ENCODE measurements around the gene JMJD7.

JMJD7 gene

DNA sequence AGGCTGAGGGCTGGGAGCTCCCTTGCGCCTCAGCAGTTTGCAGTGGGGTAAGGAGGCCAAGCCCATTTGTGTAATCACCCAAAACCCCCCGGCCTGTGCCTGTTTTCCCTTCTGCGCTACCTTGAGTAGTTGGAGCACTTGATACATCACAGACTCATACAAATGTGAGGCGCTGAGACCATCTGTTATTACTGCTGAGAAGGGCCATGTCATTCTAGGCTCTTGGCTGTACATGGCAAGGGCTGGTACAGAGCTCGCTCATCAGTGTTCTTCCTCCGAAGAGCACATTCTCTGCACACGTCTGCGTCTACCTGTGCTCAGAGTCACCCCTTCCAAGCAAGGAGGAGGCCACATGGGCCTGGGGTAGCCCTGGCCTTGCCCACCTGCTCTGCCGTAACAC is 20.1 kb downstream of the JMJD7 start:
- no peak for DNase-seq

- no peak for DNase-seq
Observed at GRCh38 chr15:41848631-41849030, 20.7 kb downstream of the JMJD7 start.

GRCh38 chr15:41849204-41849603 is 21.3 kb downstream of the JMJD7 start:
- DNase-seq: no peak

DNA sequence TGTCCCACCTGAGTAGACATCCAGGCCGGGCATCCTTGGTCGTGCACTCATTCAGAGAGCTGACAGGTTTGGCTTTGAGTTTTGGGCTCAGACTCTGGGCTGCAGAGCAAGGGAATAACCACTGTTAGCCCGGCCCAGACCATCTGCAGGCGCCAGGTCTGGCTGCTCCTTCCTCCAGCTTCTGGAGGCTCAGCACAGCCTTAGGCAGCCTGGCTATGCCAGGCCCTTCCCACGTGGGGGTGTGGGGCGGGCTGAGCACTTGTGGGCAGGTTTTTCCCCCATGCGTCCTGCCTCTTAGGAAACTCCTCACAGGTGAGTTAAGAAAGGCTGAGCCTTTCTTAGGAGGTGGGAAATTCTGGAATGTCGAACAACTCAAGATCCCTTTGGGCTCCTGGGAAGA is 22.0 kb downstream of the JMJD7 start:
- DNase-seq: no peak

GRCh38 chr15:41850482-41851166 is 22.7 kb downstream of the JMJD7 start:
- DNase-seq: no peak

GRCh38 chr15:41851167-41851523 is 23.3 kb downstream of the JMJD7 start:
- DNase-seq: no peak

DNA sequence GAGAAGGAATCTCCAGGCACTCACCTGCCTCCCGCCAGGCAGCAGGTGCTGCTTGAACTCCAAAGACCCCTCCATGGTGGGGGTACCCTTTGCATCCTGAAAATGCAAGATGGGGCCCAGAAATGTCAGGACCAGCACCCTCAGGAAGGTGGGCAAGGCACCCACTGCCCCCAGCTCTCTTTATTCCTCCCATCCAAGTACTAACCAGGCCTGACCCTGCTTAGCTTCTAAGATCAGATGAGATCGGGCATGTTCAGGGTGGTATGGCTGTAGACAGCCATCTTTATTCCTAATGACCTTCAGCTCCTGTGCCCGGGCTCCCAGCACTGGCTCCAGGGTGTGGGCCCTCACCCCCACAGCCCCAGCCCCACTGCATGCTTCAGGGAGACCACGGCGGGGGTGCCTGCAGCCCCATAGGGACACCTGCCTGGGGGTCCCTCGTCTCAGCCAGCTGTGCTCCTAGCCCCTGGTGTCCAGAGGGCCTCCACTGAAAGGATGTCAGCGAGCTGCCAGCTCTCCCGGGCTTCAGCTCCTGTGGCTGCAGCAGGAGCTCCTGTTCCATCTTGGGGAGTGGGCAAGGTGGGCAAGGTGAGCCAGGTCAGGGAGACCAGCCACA is 24.0 kb downstream of the JMJD7 start:
- DNase-seq: no peak

- DNase-seq: peak; percentile 37 to 59 (median 50)
Observed at GRCh38 chr15:41852736-41853590, 25.1 kb downstream of the JMJD7 start.

DNA sequence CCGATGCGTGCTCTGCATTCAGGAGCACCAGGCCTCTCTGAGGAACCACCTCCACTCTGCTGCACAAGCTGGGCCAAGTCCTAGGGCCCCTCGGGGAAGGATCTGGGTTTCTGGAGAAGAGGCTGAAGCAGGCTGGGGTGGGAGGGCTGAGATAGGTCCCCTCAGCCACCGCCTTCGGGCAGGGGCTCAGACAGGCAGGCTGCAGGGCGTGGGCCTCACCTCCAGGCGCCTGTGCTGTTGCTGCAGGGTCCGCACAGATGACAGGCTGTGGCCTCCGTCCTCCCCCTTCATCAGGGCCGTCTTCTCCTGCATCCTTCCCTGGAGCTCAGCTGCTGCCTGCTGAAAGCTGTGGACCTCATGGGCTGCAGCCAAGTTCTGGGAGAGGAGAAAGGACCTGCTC is 25.9 kb downstream of the JMJD7 start:
- DNase-seq: no peak

- DNase-seq: no peak
Observed at GRCh38 chr15:41854443-41854842, 26.6 kb downstream of the JMJD7 start.

- DNase-seq: no peak
Observed at GRCh38 chr15:41855261-41855961, 27.5 kb downstream of the JMJD7 start.

DNA sequence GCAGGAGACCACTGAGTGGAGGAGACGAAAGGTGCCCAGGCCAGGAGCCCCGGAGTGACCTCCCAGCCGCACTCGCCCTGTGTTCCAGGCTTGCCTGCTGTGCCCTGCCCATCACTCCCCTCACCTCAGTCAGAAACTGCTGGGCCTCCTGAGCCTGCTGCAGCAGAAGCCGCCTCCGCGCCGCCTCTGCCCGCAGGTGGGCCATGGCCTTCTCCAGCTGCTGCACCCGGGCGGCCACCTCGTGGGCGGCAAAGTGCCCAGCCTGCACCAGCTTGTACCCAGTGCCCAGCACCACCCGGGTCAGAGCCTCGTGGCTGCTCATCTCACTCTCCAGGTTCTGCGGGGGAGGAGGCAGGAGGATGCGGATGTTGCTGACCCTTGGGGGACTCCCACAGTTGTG is 28.4 kb downstream of the JMJD7 start:
- DNase-seq: no peak

DNA sequence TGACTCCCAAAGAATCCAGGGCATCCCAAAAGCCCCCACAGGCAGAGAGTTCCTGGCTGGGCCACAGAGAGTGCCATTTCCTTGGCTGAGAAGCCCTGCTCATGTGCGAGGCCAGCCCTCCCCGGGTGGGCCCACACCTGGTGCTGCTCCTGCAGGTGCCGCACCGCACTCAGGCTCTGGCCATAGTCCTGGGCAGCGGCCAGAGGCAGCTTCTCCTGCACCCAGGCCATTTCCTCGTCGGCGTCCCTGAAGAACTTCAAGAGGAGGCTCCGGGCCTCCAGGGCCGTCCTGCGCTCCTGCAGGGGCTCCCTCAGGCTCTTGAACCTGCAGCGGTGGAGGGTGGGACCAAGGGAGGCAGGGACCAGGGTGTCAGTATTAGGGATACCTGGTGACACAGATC is 28.8 kb downstream of the JMJD7 start:
- no peak for DNase-seq

DNA sequence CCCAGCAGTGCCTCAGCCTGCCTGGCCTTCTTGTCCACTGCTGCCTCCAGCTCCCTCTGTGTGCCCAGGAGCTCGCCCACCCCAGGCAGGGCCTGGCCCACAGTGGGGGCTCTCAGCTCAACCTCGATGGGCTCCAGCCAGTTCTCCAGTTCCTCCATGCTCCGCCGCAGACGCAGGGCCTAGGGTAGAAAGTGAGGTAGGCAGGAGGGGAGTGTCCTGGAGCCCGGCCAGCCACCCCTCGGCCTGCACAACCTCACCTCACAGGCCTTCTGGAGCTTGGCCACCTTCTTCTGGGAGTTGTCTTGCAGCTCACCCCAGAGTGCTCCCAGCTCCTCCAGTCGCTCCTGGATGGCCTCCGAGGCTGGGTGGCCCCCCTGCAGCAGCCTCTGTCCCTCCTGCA is 29.4 kb downstream of the JMJD7 start:
- no peak for DNase-seq

DNA sequence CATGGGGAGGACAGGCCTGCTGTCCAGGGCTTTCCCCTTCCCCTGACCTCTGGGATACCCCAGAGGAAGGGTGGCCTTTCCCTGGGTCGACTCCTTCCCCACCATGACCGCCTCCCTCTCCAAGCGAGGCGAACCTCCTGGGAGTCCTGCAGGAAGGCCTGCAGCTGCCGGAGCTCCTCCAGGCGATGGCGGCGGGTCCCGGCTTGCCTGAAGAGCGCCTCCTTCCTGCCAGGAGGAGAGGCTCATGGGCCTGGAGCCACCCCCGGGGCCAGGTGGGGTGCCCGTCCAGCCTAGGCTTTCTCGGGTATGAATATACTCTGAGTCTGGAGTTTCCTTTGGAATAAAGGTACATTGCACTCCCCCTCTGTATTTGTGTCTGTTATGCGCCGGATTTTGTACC is 30.9 kb downstream of the JMJD7 start:
- no peak for DNase-seq

GRCh38 chr15:41860049-41860828 is 32.3 kb downstream of the JMJD7 start:
- DNase-seq: no peak

GRCh38 chr15:41861736-41862356 is 34.0 kb downstream of the JMJD7 start:
- peak; percentile 12 to 66 (median 28) for DNase-seq

- peak; percentile 22 to 38 (median 34) for DNase-seq
Observed at GRCh38 chr15:41862515-41863116, 34.7 kb downstream of the JMJD7 start.

DNA sequence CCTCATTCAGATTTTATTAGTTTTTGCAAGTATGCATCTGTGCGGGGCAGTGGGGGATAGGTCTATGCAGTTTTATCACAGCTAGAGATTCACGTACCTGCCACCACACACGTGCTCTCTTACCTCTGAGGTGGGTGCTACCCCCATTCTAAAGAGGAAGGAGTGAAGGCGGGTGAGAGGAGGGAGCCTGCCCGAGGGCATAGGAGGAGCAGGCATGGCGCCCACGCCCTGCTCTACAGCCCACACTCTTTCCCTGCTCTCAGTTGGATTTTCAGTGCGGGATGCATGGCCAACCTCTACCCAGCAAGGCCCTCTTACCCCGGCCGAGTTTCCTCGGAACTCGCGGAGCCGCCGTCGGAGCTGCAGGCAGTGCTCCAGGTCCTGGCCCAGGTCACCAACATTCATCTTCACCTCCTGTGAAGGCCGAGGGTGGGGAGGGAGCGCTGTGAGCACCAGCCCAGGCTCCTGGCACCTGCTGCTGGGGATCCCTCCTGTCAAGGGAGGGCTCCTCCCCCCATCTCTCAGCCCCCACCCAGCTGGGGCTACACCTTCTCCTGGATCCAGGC is 37.7 kb downstream of the JMJD7 start:
- no peak for DNase-seq

GRCh38 chr15:41866263-41866703 is 38.4 kb downstream of the JMJD7 start:
- no peak for DNase-seq

Measured in NCI-H1417 (cell line).